ENCODE results near the gene FAM81A.

DNA sequence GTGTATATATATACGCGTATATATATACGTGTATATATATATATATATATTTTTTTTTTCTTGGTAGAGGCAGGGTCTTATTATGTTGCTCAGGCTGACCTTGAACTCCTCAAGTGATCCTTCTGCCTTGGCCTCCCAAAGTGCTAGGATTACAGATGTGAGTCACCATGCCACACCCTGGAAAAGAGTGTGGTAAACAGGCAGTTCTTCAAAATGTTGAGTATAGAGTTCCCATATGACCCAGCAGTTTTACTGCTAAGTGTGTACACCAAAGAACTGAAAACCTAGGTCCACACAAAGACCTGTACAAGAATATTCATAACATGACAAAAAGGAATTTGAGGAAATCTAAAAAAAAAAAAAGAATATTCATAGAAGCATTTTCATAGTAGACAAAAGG is 101.8 kb downstream of the FAM81A start:
- TF ChIP-seq BRD4 (IDR thresholded peaks at IDR 0.05) (no peak), ELF4 (CRISPR knock-in tag; IDR thresholded peaks at IDR 0.05) (no peak), CHD4 (IDR thresholded peaks at IDR 0.05; ENCODE audit: insufficient read depth, insufficient replicate concordance, low read depth, low read length, poor library complexity, severe bottlenecking) (no peak), RBM22 (IDR thresholded peaks at IDR 0.05; ENCODE audit: low read depth, low read length, poor library complexity, severe bottlenecking) (no peak), YY1 (IDR thresholded peaks at IDR 0.05; ENCODE audit: borderline replicate concordance in 1 of 3, control insufficient read depth in 1 of 3, extremely low read depth in 1 of 3, insufficient read depth in 3 of 3, insufficient read length in 1 of 3, insufficient replicate concordance in 2 of 3, low read depth in 1 of 3, low read length in 2 of 3) (no peak), DPF2 (IDR thresholded peaks at IDR 0.05) (no peak), CCAR2 (IDR thresholded peaks at IDR 0.05; ENCODE audit: low read depth, low read length) (no peak), POLR2A (conservative IDR thresholded peaks at IDR 0.05) (no peak), CC2D1A (IDR thresholded peaks at IDR 0.05) (no peak)
- TF ChIP-seq, protein P1, sequence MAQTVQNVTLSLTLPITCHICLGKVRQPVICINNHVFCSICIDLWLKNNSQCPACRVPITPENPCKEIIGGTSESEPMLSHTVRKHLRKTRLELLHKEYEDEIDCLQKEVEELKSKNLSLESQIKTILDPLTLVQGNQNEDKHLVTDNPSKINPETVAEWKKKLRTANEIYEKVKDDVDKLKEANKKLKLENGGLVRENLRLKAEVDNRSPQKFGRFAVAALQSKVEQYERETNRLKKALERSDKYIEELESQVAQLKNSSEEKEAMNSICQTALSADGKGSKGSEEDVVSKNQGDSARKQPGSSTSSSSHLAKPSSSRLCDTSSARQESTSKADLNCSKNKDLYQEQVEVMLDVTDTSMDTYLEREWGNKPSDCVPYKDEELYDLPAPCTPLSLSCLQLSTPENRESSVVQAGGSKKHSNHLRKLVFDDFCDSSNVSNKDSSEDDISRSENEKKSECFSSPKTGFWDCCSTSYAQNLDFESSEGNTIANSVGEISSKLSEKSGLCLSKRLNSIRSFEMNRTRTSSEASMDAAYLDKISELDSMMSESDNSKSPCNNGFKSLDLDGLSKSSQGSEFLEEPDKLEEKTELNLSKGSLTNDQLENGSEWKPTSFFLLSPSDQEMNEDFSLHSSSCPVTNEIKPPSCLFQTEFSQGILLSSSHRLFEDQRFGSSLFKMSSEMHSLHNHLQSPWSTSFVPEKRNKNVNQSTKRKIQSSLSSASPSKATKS (CRISPR knock-in tag; IDR thresholded peaks at IDR 0.05) = no peak

All from K562 (cell line).